HepG2 (cell line): Measurements from ENCODE around the gene SNAI1. TPM values are rescaled to one million over a fixed set of nuclear protein-coding genes. Genes with fewer than 3 reads are reported as not detected.

Experiments
- CEBPG ChIP-seq: IDR thresholded peaks from 2 replicates; pipeline ENCODE4 v1.6.1; 2016
- FOXC1 ChIP-seq: sonication (generic); formaldehyde crosslinking; IDR thresholded peaks from 2 replicates; pipeline ENCODE4 v1.8.0; 2022; ENCODE audit warnings: mild to moderate bottlenecking, missing genetic modification reagents, borderline replicate concordance
- HOXA7 ChIP-seq: sonication (generic); formaldehyde crosslinking; IDR thresholded peaks from 2 replicates; pipeline ENCODE4 v1.8.1; 2022; ENCODE audit warnings: mild to moderate bottlenecking, missing genetic modification reagents, moderate library complexity
- MAZ ChIP-seq, 2 experiments: sonication (generic) in 1 of 2; formaldehyde crosslinking in 1 of 2; IDR thresholded peaks; 2 replicates each; pipeline versions ENCODE4 v1.5.0 to v1.6.1; 2012 to 2020; ENCODE audit warnings: low read depth in 2 of 2, mild to moderate bottlenecking in 2 of 2, borderline replicate concordance in 1 of 2, improper control_type of control experiment in 1 of 2, low read length in 1 of 2, missing genetic modification reagents in 1 of 2, moderate library complexity in 1 of 2
- RFXAP ChIP-seq: sonication (generic); formaldehyde crosslinking; IDR thresholded peaks from 2 replicates; pipeline ENCODE4 v1.4.0; 2020; ENCODE audit warnings: missing genetic modification reagents, borderline replicate concordance
- RORA ChIP-seq: sonication (generic); formaldehyde crosslinking; IDR thresholded peaks from 2 replicates; pipeline ENCODE4 v1.5.0; 2020; ENCODE audit warnings: mild to moderate bottlenecking, missing genetic modification reagents, moderate library complexity
- ZBTB40 ChIP-seq, 2 experiments: fragments of 450-650 bp in 1 of 2; sonication (generic) in 1 of 2; formaldehyde crosslinking in 1 of 2; IDR thresholded peaks; 2 replicates each; pipeline versions ENCODE4 v1.6.1 to v1.8.0; 2016 to 2022; ENCODE audit warnings: antibody characterized with exemption in 1 of 2, mild to moderate bottlenecking in 1 of 2, missing genetic modification reagents in 1 of 2
- ZNF232 ChIP-seq: sonication (generic); formaldehyde crosslinking; IDR thresholded peaks from 2 replicates; pipeline ENCODE4 v1.4.0; 2020; ENCODE audit warnings: missing genetic modification reagents, borderline replicate concordance
- ZNF256 ChIP-seq: sonication (generic); formaldehyde crosslinking; conservative IDR thresholded peaks from 2 replicates; pipeline ENCODE4 v1.4.0; 2020; ENCODE audit warnings: missing genetic modification reagents
- polyA plus RNA-seq, 8 experiments: library from polyadenylated mRNA; depleted of rRNA in 3 of 8; stranded (reverse) in 7 of 8; unstranded in 1 of 8; fragments of >200 nt; fragmentation: Illumina TruSeq in 4 of 8; extraction: Trizol in 4 of 8; gene quantifications; 2 replicates each; pipeline versions ENCODE4 v1.2.1 to v1.2.3, GENCODE V29; 2011 to 2016; ENCODE audit warnings: low read depth in 4 of 8, missing spikeins in 1 of 8, mixed read lengths in 1 of 8; ENCODE audit not compliant: insufficient read depth in 1 of 8
- total RNA-seq, 5 experiments: library from RNA; depleted of rRNA; stranded (reverse); fragments of >200 nt; fragmentation: Illumina TruSeq; extraction: Trizol; gene quantifications; 2 replicates each; pipeline ENCODE4 v1.2.3, GENCODE V29; 2016; ENCODE audit warnings: low read depth in 1 of 5
- TF ChIP-seq, protein P1 (sequence below): sonication (generic); formaldehyde crosslinking; IDR thresholded peaks from 2 replicates; pipeline ENCODE4 v1.4.0; 2020; ENCODE audit warnings: missing genetic modification reagents, borderline replicate concordance
- TF ChIP-seq, protein P2 (sequence below): sonication (generic); formaldehyde crosslinking; IDR thresholded peaks from 2 replicates; pipeline ENCODE4 v1.8.0; 2022; ENCODE audit warnings: mild to moderate bottlenecking, missing genetic modification reagents, moderate library complexity
- TF ChIP-seq, protein P3 (sequence below): sonication (generic); formaldehyde crosslinking; IDR thresholded peaks from 2 replicates; pipeline ENCODE4 v1.4.0; 2020; ENCODE audit warnings: missing genetic modification reagents, low read depth, mild to moderate bottlenecking, borderline replicate concordance

The SNAI1 gene
- total and polyA plus RNA-seq, 2 of the 13 experiments (the other 11 are each of a cell fraction or from before 2014, with no cell fraction given) = 1.3 to 1.4 TPM

GRCh38 chr20:49982346-49983122, at the start of gene SNAI1 (continued):
- TF ChIP-seq ZBTB40 (IDR thresholded peaks at IDR 0.05) (no peak), ZBTB40 (CRISPR knock-in tag; IDR thresholded peaks at IDR 0.05) (peak; percentile 85; the same call in 1 of the 2 replicates), HOXA7 (peak; percentile 83; the same call in 1 of the 2 replicates), ZNF232 (CRISPR knock-in tag) (peak; percentile 99), RFXAP (CRISPR knock-in tag) (peak; percentile 89), CEBPG (CRISPR knock-in tag) (0 out of 2 replicates have a peak, but pooled peaks have one; percentile 36), MAZ (IDR thresholded peaks at IDR 0.05; ENCODE audit: borderline replicate concordance, low read depth, low read length) (peak; percentile 75; the same call in 1 of the 2 replicates), MAZ (CRISPR knock-in tag; IDR thresholded peaks at IDR 0.05; ENCODE audit: low read depth) (no peak; the same call in none of the 2 replicates), FOXC1 (peak; percentile 90), ZNF256 (CRISPR knock-in tag) (peak; percentile 91), RORA (CRISPR knock-in tag) (no peak)
- TF ChIP-seq, protein P1, sequence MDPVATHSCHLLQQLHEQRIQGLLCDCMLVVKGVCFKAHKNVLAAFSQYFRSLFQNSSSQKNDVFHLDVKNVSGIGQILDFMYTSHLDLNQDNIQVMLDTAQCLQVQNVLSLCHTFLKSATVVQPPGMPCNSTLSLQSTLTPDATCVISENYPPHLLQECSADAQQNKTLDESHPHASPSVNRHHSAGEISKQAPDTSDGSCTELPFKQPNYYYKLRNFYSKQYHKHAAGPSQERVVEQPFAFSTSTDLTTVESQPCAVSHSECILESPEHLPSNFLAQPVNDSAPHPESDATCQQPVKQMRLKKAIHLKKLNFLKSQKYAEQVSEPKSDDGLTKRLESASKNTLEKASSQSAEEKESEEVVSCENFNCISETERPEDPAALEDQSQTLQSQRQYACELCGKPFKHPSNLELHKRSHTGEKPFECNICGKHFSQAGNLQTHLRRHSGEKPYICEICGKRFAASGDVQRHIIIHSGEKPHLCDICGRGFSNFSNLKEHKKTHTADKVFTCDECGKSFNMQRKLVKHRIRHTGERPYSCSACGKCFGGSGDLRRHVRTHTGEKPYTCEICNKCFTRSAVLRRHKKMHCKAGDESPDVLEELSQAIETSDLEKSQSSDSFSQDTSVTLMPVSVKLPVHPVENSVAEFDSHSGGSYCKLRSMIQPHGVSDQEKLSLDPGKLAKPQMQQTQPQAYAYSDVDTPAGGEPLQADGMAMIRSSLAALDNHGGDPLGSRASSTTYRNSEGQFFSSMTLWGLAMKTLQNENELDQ = peak; percentile 66; the same call in 1 of the 2 replicates
- TF ChIP-seq, protein P2, sequence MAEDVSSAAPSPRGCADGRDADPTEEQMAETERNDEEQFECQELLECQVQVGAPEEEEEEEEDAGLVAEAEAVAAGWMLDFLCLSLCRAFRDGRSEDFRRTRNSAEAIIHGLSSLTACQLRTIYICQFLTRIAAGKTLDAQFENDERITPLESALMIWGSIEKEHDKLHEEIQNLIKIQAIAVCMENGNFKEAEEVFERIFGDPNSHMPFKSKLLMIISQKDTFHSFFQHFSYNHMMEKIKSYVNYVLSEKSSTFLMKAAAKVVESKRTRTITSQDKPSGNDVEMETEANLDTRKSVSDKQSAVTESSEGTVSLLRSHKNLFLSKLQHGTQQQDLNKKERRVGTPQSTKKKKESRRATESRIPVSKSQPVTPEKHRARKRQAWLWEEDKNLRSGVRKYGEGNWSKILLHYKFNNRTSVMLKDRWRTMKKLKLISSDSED (CRISPR knock-in tag) = peak; percentile 89
- TF ChIP-seq, protein P3, sequence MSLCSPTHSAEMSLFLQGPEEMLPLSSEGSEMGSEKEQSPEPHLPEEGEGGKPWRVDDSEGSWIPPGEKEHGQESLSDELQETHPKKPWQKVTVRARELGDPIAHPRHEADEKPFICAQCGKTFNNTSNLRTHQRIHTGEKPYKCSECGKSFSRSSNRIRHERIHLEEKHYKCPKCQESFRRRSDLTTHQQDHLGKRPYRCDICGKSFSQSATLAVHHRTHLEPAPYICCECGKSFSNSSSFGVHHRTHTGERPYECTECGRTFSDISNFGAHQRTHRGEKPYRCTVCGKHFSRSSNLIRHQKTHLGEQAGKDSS (CRISPR knock-in tag) = peak; percentile 89
